NB4 (cell line): ENCODE data around the gene GJC3.

Experiments used
- DNase-seq: peaks from one replicate; pipeline ENCODE4 v3.0.0; 2010; ENCODE audit warnings: low read depth
- H3K4me3 ChIP-seq: one replicate; pipeline ENCODE4 v1.5.1; 2011; ENCODE audit warnings: mild to moderate bottlenecking, low read depth, low read length, moderate library complexity
- CTCF ChIP-seq: IDR thresholded peaks from one replicate; pipeline ENCODE4 v1.5.1; 2012; ENCODE audit warnings: low read depth, low read length
- MAX ChIP-seq: IDR thresholded peaks from 2 replicates; pipeline ENCODE4 v1.6.1; 2011; ENCODE audit warnings: low read depth, low read length
- MYC ChIP-seq: IDR thresholded peaks from 2 replicates; pipeline ENCODE4 v1.6.1; 2011; ENCODE audit warnings: low read depth, low read length
- POLR2A ChIP-seq: IDR thresholded peaks from 2 replicates; pipeline ENCODE4 v1.6.1; 2011; ENCODE audit warnings: mild to moderate bottlenecking; ENCODE audit not compliant: insufficient read length; ENCODE audit errors: extremely low read depth

Gene GJC3

GRCh38 chr7:99881370-99881769 is 48.0 kb downstream of the GJC3 start:
- H3K4me3 ChIP-seq, result no peak overlapping the region
- TF ChIP-seq CTCF (no peak), MAX (no peak), POLR2A (no peak), MYC (no peak)
- no peak for DNase-seq

GRCh38 chr7:99876933-99877332 is 52.5 kb downstream of the GJC3 start, which contains the start of gene OR2AE1:
Gene OR2AE1, minus strand, starts transcription at chr7:99877033. Its CDS starts 0 bp downstream, at chr7:99877033.
- no peak for DNase-seq
- H3K4me3 ChIP-seq, result no peak within 1 kb of the TSS
- TF ChIP-seq CTCF (no peak), MAX (no peak), POLR2A (no peak), MYC (no peak)

- DNase-seq, result peak; percentile 73
- peak; percentile 57 for TF ChIP-seq MYC
- TF ChIP-seq CTCF, result peak; percentile 36
- peak; percentile 52; the same call in 1 of the 2 replicates for TF ChIP-seq MAX
- no peak for TF ChIP-seq POLR2A
- no peak overlapping the region for H3K4me3 ChIP-seq
Measured at GRCh38 chr7:99876491-99876890, 52.9 kb downstream of the GJC3 start.
